Left renal cortex interstitium (tissue), 4 donors: ENCODE data around the gene TBC1D1. TPM values are rescaled to one million over a fixed set of nuclear protein-coding genes. Genes with fewer than 3 reads are reported as not detected.
"Not testable (repeated sequence)": the region's sequence is repeated elsewhere in the genome, so short reads cannot be mapped to it uniquely, and the experiment has no call there.

Experiments used
- DNase-seq, 4 donors: peaks; one replicate each; pipeline ENCODE4 v3.0.0-alpha.2; 2013; ENCODE audit warnings: low read depth in 4 of 4, low spot score in 2 of 4, missing footprints in 1 of 4
- polyA plus RNA-seq, 4 donors: library from polyadenylated mRNA; unstranded; fragments of 120-200 nt; gene quantifications; one replicate each; pipeline ENCODE4 v1.2.1, GENCODE V29; 2013; ENCODE audit not compliant: insufficient read length in 4 of 4

Gene TBC1D1
- polyA plus RNA-seq, 4 donors, result 179 to 192 (median 184) TPM

- no peak for DNase-seq
These were observed 26.5 kb downstream of the TBC1D1 start for GRCh38 chr4:37917388-37917787.

- DNase-seq, result no peak
These were observed 27.8 kb downstream of the TBC1D1 start for GRCh38 chr4:37918653-37919052.

- no peak for DNase-seq
These were observed 31.4 kb downstream of the TBC1D1 start for GRCh38 chr4:37922328-37922727.

- not testable (repeated sequence) for DNase-seq
These were observed 32.2 kb downstream of the TBC1D1 start for GRCh38 chr4:37923089-37923488.

- no peak for DNase-seq
These were observed 34.1 kb downstream of the TBC1D1 start for GRCh38 chr4:37924946-37925345.

GRCh38 chr4:37927434-37927833, 36.5 kb downstream of the TBC1D1 start:
- DNase-seq, result no peak

GRCh38 chr4:37928426-37929416, 37.8 kb downstream of the TBC1D1 start:
- DNase-seq, result no peak

GRCh38 chr4:37934096-37934495, 43.2 kb downstream of the TBC1D1 start:
- DNase-seq, result no peak

GRCh38 chr4:37934609-37935008, 43.7 kb downstream of the TBC1D1 start:
- DNase-seq, result no peak

- no peak for DNase-seq
These were observed 44.1 kb downstream of the TBC1D1 start for GRCh38 chr4:37935026-37935425.

- DNase-seq, result no peak
These were observed 46.1 kb downstream of the TBC1D1 start for GRCh38 chr4:37936889-37937498.

GRCh38 chr4:37938208-37938607, 47.3 kb downstream of the TBC1D1 start:
- DNase-seq, result no peak

- no peak for DNase-seq
These were observed 55.8 kb downstream of the TBC1D1 start for GRCh38 chr4:37946503-37947179.

GRCh38 chr4:37948542-37948941, 57.7 kb downstream of the TBC1D1 start:
- no peak for DNase-seq

- DNase-seq, result no peak
These were observed 58.9 kb downstream of the TBC1D1 start for GRCh38 chr4:37949636-37950426.

GRCh38 chr4:37951461-37952352, 60.8 kb downstream of the TBC1D1 start:
- DNase-seq, result no peak

- no peak for DNase-seq
These were observed 62.3 kb downstream of the TBC1D1 start for GRCh38 chr4:37953156-37953555.

GRCh38 chr4:37953620-37954293, 62.9 kb downstream of the TBC1D1 start:
- no peak for DNase-seq

GRCh38 chr4:37956941-37957340, 66.1 kb downstream of the TBC1D1 start:
- DNase-seq, result no peak
